Activated naive CD8-positive, alpha-beta T cell treated with anti-CD3 and anti-CD28 coated beads for 36 hours (primary cell): ENCODE measurements around the gene FOXG1. TPM values are rescaled to one million over a fixed set of nuclear protein-coding genes. Genes with fewer than 3 reads are reported as not detected.

ENCODE experiments used
- DNase-seq: peaks from one replicate; pipeline ENCODE4 v3.0.0; 2021
- H3K27ac Mint-ChIP-seq: one replicate; pipeline ENCODE4 v1.8.0; 2022; ENCODE audit warnings: mild to moderate bottlenecking, moderate library complexity, mixed read lengths
- H3K27me3 Mint-ChIP-seq: one replicate; pipeline ENCODE4 v1.8.0; 2022; ENCODE audit warnings: mild to moderate bottlenecking, mixed read lengths
- H3K36me3 Mint-ChIP-seq: one replicate; pipeline ENCODE4 v1.8.0; 2021; ENCODE audit warnings: mild to moderate bottlenecking, mixed read lengths
- H3K4me1 Mint-ChIP-seq: one replicate; pipeline ENCODE4 v1.8.0; 2021; ENCODE audit warnings: mixed read lengths
- H3K4me3 Mint-ChIP-seq: one replicate; pipeline ENCODE4 v1.8.0; 2022; ENCODE audit warnings: mild to moderate bottlenecking, moderate library complexity, mixed read lengths
- H3K9me3 Mint-ChIP-seq: one replicate; pipeline ENCODE4 v1.8.0; 2022; ENCODE audit warnings: mixed read lengths
- total RNA-seq, 2 experiments: library from RNA; stranded (reverse); gene quantifications; one replicate each; pipeline ENCODE4 v1.2.3, GENCODE V29; 2021

FOXG1 gene
- total RNA-seq = not detected

- H3K4me1 Mint-ChIP-seq = peaks cover 9% of the 10 kb centered on the region
- H3K27ac Mint-ChIP-seq = no peak within 1 kb of the TSS
- H3K27me3 Mint-ChIP-seq = peaks cover 85% of the 10 kb centered on the region
- DNase-seq = no peak
- H3K36me3 Mint-ChIP-seq = peaks cover 10% of the 10 kb centered on the region
- peaks cover 12% of the 10 kb centered on the region for H3K9me3 Mint-ChIP-seq
- peak within 1 kb of the TSS; percentile 37 for H3K4me3 Mint-ChIP-seq
Measured at GRCh38 chr14:28766469-28766955, at the start of gene FOXG1. Gene FOXG1 (plus strand): TSS chr14:28766787. CDS start chr14:28767280, 493 bp downstream.

- Mint-ChIP-seq H3K27ac (no peak overlapping the region), H3K27me3 (no peaks in the 10 kb centered on the region), H3K9me3 (peaks cover 17% of the 10 kb centered on the region), H3K4me1 (no peaks in the 10 kb centered on the region), H3K36me3 (no peaks in the 10 kb centered on the region), H3K4me3 (no peak overlapping the region)
- DNase-seq = no peak
Measured at GRCh38 chr14:28719130-28719529, 47.5 kb upstream of the FOXG1 start.

DNA sequence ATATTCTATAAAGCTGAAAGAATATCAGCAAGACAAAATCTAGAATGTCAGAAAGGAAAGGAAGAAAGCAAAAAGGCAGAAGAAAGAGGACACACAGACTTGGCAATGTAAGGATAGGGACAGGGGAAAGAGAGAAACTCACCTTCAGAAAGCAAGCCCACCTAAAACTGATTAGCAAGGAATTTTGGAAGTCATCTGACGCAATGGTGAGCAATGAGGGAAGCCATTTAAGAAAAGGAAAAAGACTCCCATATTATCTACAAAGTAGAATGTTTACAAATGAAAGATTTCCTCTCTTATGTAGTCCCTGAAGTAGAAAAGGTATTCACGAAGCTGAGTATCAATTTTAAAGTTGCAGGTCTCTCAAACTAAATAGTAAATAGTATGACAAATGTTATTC, 35.2 kb upstream of the FOXG1 start:
- Mint-ChIP-seq H3K27ac (no peak overlapping the region), H3K27me3 (no peaks in the 10 kb centered on the region), H3K4me3 (no peak overlapping the region), H3K36me3 (no peaks in the 10 kb centered on the region), H3K9me3 (peaks cover 2% of the 10 kb centered on the region), H3K4me1 (no peaks in the 10 kb centered on the region)
- no peak for DNase-seq

- no peak for DNase-seq
- no peaks in the 10 kb centered on the region for H3K36me3 Mint-ChIP-seq
- H3K27ac Mint-ChIP-seq = peak overlapping the region; percentile 26
- no peak overlapping the region for H3K4me3 Mint-ChIP-seq
- no peaks in the 10 kb centered on the region for H3K27me3 Mint-ChIP-seq
- no peaks in the 10 kb centered on the region for H3K4me1 Mint-ChIP-seq
- peaks cover 4% of the 10 kb centered on the region for H3K9me3 Mint-ChIP-seq
Measured at GRCh38 chr14:28742171-28742846, 24.3 kb upstream of the FOXG1 start.

DNA sequence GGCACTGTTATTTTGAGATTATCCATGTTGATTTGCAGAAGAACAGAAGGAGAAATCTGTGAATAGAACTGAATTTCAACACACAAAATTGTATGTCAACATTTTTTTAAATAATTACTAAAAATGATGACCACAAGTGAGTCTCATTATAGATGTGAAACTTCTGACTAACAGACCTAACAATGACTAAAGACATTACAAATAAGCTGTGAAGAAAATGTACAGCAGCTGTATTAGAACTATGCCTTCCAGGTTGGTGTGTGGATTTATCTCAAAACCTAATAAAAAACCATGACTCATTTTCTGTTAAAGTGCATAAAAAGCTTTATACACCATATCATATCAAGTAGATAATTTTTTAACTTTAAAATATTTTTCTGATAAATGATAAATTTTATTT, 22.5 kb upstream of the FOXG1 start:
- H3K27me3 Mint-ChIP-seq = no peaks in the 10 kb centered on the region
- H3K9me3 Mint-ChIP-seq = peaks cover 6% of the 10 kb centered on the region
- DNase-seq = no peak
- no peak overlapping the region for H3K27ac Mint-ChIP-seq
- no peaks in the 10 kb centered on the region for H3K4me1 Mint-ChIP-seq
- H3K4me3 Mint-ChIP-seq = no peak overlapping the region
- no peaks in the 10 kb centered on the region for H3K36me3 Mint-ChIP-seq

DNA sequence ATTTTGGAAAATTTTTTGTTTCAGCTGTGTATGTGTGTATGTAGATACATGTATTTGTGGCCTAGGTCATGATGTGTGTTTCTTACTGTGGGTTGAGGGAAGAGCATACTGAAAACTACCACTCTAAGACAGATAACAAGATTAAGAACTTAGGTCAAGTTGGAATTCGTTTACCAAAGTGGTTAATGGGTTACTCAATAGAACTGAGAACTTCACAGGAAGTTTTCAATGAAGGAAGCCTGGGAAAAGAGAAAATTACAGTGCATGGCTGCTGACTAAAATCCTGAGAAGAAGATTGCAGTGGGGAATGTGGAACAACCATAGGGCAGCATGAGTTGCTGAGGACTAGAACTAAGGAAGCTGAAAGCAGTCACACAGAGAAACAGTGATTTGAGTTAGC, 21.4 kb upstream of the FOXG1 start:
- Mint-ChIP-seq H3K4me3 (no peak overlapping the region), H3K27ac (no peak overlapping the region), H3K27me3 (no peaks in the 10 kb centered on the region), H3K9me3 (peaks cover 6% of the 10 kb centered on the region), H3K36me3 (no peaks in the 10 kb centered on the region), H3K4me1 (no peaks in the 10 kb centered on the region)
- no peak for DNase-seq

GRCh38 chr14:28746247-28746646, 20.3 kb upstream of the FOXG1 start:
- Mint-ChIP-seq H3K4me1 (no peaks in the 10 kb centered on the region), H3K36me3 (no peaks in the 10 kb centered on the region), H3K4me3 (no peak overlapping the region), H3K27ac (no peak overlapping the region), H3K9me3 (peaks cover 4% of the 10 kb centered on the region), H3K27me3 (no peaks in the 10 kb centered on the region)
- DNase-seq = no peak

DNA sequence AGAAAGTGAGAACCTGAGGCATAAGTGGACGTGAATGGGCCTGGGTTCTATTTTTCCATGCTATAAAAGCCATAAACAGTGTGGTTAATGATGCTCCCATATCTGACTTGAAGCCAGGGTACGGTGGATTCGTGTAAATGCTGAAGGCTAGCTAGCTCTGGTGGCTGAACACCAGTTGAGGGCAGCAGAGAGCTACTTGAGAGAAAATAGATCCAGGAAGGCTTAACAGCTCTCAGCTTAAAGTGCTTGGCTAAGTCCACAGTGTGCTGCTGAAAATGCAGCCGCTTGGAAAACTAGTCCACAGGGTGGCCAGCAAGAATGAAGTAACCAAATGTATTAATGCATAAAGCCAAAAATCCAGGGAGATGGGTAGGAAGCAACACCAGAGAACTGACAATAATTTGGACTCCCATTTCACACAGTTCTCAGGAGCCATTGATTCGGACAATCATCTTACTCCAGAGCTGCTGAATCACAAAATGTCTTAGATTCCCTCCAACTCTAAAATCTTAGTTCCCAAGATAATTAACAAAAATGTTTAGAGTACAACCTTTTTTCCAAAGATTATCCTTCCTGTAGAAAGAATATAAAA, 15.0 kb upstream of the FOXG1 start:
- no peak for DNase-seq
- Mint-ChIP-seq H3K4me1 (no peaks in the 10 kb centered on the region), H3K27me3 (peaks cover 29% of the 10 kb centered on the region), H3K27ac (no peak overlapping the region), H3K4me3 (no peak overlapping the region), H3K36me3 (peaks cover 2% of the 10 kb centered on the region), H3K9me3 (peaks cover 6% of the 10 kb centered on the region)

DNA sequence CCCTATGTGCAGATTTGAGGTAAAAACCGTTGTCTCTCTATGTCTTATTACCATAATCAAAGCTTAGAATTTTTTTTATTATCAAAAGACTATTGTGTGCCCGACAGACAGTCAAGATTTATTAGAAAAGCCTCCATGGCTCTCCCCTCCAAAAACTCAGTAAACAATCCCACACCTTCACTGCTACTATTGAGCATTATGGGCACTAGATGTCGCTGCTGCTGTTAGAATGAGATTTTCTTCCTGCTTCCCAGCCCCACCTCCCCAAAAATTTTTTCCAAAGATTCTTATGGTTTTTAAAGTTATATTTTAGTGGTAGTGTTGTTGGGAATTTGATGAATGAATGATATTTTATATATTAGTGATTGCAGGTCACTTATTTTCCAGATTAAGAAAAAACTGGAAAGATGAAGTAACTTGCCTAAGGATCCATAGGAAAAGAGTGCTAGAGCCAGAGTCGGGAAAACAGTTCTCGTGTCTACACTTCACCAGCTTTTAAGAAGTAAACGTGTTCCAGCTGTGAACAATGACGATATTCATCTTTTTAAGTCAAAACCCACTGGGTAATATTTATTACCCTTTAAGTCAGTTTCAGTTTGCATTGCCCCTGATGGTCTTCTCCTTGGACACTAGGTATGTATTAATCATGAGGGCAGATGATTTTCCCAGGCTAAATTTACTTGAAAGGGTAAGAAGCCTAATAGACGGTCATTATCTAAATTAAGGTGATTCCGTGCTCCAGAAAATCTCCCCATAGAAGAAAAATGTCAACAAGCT, 12.2 kb upstream of the FOXG1 start:
- H3K27ac Mint-ChIP-seq = no peak overlapping the region
- no peak for DNase-seq
- peaks cover 2% of the 10 kb centered on the region for H3K36me3 Mint-ChIP-seq
- peaks cover 58% of the 10 kb centered on the region for H3K27me3 Mint-ChIP-seq
- peaks cover 4% of the 10 kb centered on the region for H3K9me3 Mint-ChIP-seq
- H3K4me3 Mint-ChIP-seq = no peak overlapping the region
- no peaks in the 10 kb centered on the region for H3K4me1 Mint-ChIP-seq

DNA sequence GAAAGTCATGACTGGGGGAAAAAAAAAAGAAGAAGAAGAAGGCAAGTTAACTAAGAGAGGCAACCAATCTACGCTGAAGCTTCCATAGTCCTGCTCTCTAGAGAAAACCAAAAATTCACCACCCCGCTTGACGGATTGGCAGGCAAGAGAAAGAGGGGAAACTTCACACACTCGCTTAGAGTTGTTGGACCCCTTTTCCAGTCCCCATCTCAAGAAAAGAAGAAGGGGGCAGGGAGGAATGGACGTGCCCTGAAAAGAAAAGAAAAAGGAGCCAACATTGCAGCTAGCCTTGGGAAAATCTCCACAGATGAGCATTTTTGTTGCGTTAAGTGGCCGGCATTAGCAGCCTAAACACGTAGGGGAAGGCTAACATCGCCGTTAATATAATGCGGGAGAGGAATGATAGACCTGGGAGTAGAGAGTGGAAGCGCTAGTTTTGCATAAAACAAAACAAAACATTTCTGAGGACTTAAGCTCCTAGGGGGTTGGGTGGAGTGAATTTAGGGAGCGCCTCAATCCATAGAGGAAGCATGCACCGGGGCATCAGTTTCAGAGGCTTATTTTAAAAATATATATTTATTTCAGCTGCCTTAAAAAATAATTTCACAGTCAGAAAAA, 11.3 kb upstream of the FOXG1 start:
- H3K4me3 Mint-ChIP-seq = no peak overlapping the region
- H3K4me1 Mint-ChIP-seq = no peaks in the 10 kb centered on the region
- peaks cover 67% of the 10 kb centered on the region for H3K27me3 Mint-ChIP-seq
- H3K27ac Mint-ChIP-seq = no peak overlapping the region
- DNase-seq = no peak
- peaks cover 7% of the 10 kb centered on the region for H3K9me3 Mint-ChIP-seq
- H3K36me3 Mint-ChIP-seq = peaks cover 2% of the 10 kb centered on the region

DNA sequence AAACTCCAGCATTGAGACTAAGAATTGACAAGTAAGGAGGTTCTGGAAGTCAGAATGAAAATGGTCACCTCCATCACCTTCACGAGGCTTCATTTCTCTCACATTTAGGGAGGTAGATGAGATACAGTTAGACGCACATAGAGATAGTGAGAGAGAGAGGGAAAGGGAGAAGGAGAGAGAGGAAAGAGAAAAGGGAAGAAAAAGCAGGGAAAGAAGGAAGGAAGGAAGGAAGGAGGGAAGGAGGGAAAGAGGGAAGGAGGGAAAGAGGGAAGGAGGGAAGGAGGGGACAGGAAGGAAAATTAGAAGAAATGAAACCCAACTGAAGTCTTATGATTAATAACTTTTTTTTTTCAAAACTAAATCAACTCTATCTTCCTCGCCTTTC, 10.7 kb upstream of the FOXG1 start:
- Mint-ChIP-seq H3K4me1 (no peaks in the 10 kb centered on the region), H3K27ac (no peak overlapping the region), H3K4me3 (no peak overlapping the region), H3K36me3 (peaks cover 2% of the 10 kb centered on the region), H3K9me3 (peaks cover 7% of the 10 kb centered on the region), H3K27me3 (peaks cover 72% of the 10 kb centered on the region)
- no peak for DNase-seq

- H3K27ac Mint-ChIP-seq = no peak overlapping the region
- peaks cover 7% of the 10 kb centered on the region for H3K9me3 Mint-ChIP-seq
- H3K36me3 Mint-ChIP-seq = peaks cover 2% of the 10 kb centered on the region
- no peak for DNase-seq
- H3K4me3 Mint-ChIP-seq = no peak overlapping the region
- H3K27me3 Mint-ChIP-seq = peaks cover 77% of the 10 kb centered on the region
- no peaks in the 10 kb centered on the region for H3K4me1 Mint-ChIP-seq
Measured at GRCh38 chr14:28756269-28756883, 10.2 kb upstream of the FOXG1 start.

DNA sequence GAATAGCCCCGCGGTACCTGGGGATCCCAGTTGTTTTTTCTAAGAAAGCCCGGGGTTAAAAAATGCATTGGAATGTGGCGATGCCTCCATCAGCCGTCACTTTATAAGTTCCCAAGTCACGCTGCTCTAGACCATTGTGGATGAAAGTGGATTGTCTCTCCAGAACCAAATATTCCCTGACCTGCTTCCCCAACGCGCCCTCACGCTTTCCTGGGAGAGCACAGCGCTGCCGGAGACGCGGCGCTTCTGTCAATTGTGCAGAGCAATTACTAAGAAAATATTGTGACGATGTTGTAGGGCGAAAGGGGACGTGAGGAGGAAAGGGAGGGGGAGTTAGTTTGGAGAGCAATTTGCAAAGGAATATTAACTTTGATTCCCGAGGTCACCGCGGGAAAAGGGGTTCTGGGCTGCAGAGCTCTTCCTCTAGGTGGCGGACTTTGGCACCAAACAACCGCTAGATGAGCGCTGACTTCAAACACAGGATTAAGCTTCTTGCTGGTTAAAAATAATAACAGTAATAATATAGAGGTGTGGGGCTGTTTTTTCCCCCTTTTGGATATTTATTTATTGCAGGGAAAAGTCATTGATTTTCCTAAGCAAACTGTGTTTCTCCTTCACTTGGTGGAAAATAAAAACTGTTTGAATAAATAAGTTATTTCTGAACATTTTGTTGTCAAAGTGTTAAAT, 9.6 kb upstream of the FOXG1 start:
- peaks cover 7% of the 10 kb centered on the region for H3K9me3 Mint-ChIP-seq
- H3K36me3 Mint-ChIP-seq = peaks cover 2% of the 10 kb centered on the region
- peaks cover 80% of the 10 kb centered on the region for H3K27me3 Mint-ChIP-seq
- H3K4me3 Mint-ChIP-seq = no peak overlapping the region
- DNase-seq = no peak
- H3K4me1 Mint-ChIP-seq = no peaks in the 10 kb centered on the region
- H3K27ac Mint-ChIP-seq = no peak overlapping the region

DNA sequence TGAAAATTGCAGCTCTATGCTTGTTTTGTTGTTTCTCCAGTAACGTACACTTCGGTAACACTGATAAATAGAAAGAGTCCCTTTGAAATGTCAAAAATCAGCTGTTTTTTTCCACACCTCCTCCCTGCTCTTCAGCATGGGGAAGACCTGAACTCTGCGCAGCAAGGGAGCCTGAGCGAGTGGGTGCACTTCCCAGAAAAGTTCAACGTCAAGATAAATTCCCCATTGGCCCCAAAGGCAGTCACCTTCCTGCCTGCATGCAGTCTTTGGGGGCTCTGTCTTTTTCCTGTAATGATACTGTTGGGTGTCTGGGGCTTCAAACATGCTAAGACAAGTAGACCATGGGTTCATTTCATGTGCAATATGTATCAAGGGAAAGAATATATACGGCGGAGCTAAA, 8.8 kb upstream of the FOXG1 start:
- Mint-ChIP-seq H3K4me1 (no peaks in the 10 kb centered on the region), H3K9me3 (peaks cover 7% of the 10 kb centered on the region), H3K4me3 (no peak overlapping the region), H3K36me3 (peaks cover 2% of the 10 kb centered on the region), H3K27ac (no peak overlapping the region), H3K27me3 (peaks cover 88% of the 10 kb centered on the region)
- DNase-seq = no peak
